HuH-7 (cell line): ENCODE measurements around the gene C12orf76.
"Not testable (repeated sequence)": the region's sequence is repeated elsewhere in the genome, so short reads cannot be mapped to it uniquely, and the experiment has no call there.

Source experiments
- DNase-seq: peaks from one replicate; pipeline ENCODE4 v3.0.0; 2011; ENCODE audit warnings: low spot score

Gene C12orf76, protein sequence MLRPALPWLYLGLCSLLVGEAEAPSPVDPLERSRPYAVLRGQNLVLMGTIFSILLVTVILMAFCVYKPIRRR

DNA sequence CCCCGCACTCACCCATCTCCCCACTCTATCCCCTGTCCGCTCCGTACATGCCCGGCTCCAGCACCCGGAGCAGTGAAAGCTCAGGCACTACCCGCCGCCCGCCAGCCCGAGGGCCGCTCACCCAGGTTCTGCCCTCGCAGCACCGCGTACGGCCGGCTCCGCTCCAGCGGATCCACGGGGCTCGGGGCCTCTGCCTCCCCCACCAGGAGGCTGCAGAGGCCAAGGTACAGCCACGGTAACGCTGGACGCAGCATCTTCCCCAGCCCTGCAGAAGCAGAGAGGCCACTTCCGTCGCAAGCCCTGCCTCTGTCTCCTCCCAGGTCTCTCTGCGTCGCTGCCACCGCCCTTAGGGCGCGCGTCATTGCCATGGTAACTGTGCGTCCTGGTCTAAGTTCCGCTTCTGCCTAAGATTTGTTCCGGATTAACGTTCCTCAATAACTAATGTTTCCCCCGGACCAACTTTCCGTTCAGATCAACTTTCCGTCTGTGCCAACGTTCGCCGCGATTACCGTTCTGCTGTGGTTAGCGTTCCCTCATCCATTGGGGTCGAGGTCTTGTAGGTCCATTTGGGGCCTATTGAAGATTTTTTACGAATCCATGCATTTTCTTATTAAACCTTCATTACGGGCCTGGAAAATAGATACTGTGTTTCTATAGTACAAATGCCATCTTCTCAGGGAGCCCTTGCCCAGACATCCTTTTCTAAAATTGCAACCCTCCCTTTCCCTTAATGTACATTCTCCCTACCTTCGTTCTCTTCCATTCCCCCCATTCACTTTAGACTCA, at the start of gene C12orf76:
Gene C12orf76 (minus strand): TSS at position 281 of the 786 bp plus-strand sequence. CDS start 27 bp downstream, at position 254.
- peak; percentile 89 for DNase-seq

DNA sequence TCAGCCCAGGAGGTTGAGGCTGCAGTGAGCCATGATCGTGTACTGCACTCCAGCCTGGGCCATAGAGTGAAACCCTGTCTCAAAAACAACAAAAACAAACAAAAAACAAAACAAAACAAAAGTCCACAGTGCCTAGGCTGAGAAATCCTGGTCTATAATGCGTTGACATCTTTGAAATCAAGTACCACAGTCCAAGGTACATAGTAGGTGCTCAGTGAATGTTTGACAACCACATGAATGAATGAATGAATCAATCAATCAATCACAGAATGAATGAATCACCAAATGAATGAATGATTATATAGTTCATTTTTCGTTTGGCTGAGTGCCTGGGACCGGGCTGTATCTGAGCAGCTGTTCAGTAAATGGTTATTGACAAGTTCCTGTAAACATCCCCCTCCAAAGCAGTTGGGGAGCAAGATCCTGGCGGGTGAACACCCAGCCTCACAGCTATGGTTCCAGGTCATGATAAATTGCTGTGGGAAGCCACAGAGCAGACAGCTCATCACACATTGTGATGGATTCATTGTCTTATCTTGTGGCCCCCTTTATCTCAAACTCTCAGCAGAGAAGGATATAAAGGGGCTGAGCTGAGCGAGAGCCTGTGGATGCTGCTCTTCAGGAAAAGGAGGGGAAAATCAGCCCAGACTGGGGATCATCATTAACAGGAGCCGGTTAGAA, 45.4 kb upstream of the C12orf76 start:
- no peak for DNase-seq

DNA sequence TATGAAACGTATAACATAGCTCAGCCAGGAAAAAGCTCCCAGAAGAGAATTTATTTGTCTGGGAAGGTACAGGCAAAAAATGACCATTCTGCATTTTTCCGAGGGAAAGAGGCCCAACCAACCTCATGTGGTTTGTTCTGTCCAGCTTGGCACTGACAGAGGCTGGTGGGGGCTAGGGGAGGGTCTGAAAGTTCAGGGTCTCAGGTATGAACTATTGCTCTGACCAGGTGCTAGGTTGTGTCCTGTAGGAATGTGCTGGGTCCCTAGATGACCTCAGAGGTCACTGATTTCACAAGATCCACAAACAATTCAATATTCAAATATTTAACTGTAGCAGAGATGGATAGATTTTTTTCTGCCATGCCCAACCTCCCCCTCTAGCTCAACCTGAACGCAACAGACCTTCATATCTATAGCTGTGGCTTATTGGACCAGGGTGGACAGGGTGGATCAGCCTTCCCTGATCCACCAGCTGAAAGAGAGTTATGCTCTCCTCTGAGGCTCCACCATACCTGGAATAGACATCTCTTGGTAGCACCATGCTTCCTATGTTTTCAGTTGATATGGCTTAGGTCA, 42.9 kb upstream of the C12orf76 start:
- DNase-seq, result peak; percentile 40

DNA sequence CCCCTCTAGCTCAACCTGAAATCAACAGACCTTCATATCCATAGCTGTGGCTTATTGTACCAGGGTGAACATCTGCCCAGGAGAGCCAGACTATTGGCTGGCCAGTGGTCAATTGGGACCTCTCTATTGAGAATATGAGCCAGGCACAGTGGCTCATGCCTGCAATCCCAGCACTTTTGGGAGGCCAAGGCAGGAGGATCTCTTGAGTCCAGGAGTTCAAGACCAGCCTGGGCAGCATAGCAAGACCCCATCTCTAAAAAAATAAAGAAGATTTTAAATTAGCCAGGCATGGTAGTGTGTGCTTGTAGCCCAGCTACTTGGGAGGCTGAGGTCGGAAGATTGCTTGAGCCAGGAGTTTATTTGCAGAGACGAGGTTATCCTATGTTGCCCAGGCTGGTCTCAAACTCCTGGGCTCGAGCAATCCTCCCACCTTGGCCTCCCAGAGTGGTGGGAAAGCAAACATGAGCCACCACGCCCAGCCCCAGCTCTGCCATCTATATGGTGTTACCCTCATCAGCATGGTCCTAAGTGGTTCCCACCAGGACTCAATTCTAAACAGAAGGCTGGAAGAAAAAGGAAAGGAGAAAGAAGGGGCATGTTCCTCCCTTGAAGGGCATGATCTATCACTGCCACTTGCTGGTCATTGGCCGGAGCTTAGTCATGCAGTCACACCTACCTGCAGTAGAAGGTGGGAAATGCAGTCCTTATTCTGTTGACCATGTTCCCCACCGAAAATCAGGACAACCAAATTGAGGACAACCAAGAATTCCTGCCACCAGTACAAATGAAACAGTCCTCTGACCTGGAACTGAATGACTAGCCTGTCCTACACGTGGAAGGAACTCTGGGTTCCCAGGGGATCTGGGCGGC, 42.2 kb upstream of the C12orf76 start:
- DNase-seq, result no peak

DNA sequence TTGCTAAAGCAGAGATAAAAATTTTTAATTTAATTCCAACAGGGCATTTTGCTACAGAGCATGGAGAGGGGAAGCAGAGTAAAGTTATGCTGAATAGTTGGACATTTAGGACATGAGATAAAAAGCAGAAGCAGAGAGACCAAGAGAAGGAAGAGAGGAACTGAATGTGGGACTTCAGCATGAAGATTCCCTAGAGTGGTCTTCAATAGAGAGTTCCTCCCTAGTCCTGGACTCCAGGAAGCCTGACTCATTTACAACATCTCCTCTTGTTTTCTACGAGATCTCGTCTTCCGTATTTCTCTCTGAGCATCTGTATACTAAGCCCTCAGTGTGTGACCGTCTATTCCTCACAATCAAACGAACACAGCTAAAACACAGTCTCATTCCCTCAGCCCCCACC, 40.6 kb upstream of the C12orf76 start:
- no peak for DNase-seq

DNA sequence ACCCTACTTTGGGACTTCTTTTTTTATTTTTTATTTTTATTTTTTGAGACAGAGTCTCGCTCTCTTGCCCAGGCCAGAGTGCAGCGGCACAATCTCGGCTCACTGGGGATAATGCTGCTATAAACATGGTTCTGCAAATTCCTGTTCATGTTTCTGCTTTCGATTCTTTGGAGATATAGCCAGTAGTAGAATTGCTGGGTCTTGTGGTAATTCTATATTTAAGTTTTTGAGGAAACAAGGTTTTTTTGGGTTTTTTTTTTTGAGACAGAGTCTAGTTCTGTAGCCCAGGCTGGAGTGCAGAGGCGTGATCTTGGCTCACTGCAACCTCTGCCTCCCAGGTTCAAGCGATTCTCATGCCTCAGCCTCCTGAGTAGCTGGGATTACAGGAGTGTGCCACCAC, 39.9 kb upstream of the C12orf76 start:
- not testable (repeated sequence) for DNase-seq

DNA sequence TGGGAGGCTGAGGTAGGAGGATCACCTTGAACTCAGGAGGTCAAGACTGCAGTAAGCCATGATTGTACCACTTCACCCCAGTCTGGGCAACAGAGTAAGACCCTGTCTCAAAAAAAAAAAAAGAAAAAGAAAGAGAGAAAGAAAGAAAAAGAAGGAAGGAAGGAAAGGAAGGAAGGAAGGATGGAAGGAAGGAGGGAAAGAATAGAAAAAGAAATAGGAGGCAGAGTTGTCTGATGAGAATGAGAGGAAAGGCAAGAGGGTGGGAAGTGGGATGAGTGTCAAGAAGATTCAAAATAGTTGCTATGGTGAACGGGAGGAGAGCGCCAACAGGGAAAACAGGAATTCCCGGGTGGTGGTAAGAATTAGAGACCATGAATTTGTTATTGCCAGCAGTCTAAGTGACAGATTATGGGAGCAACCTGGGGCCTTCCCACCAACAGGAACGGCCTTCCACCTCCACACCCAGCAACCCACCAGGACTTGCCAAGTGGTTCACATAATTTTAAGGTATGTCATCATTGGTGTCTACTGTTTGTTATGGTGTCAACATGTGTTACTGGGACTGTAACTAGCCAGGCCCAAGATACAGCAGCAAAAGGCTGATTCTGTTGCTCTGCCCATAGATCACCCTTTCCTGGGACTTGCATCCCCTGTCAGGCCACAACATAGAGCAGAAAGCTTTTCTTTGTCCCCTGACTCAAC, 36.1 kb upstream of the C12orf76 start:
- DNase-seq, result no peak

DNA sequence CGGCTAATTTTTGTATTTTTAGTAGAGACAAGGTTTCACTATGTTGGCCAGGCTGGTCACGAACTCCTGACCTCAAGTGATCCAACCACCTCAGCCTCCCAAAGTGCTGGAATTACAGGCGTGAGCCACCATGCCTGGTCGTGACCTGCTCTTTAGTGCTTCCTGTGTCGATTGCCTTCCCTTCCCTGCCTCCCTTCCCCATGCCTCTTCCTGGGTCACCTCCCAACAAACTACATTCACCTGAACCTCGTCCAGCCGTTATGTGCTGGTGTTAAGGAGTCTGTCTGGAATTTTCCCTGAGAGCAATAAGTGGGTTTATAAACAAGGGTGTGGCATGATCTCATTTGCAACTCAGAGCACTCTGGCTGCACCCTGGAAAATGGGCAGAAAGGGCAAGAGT, 32.1 kb upstream of the C12orf76 start:
- no peak for DNase-seq

DNA sequence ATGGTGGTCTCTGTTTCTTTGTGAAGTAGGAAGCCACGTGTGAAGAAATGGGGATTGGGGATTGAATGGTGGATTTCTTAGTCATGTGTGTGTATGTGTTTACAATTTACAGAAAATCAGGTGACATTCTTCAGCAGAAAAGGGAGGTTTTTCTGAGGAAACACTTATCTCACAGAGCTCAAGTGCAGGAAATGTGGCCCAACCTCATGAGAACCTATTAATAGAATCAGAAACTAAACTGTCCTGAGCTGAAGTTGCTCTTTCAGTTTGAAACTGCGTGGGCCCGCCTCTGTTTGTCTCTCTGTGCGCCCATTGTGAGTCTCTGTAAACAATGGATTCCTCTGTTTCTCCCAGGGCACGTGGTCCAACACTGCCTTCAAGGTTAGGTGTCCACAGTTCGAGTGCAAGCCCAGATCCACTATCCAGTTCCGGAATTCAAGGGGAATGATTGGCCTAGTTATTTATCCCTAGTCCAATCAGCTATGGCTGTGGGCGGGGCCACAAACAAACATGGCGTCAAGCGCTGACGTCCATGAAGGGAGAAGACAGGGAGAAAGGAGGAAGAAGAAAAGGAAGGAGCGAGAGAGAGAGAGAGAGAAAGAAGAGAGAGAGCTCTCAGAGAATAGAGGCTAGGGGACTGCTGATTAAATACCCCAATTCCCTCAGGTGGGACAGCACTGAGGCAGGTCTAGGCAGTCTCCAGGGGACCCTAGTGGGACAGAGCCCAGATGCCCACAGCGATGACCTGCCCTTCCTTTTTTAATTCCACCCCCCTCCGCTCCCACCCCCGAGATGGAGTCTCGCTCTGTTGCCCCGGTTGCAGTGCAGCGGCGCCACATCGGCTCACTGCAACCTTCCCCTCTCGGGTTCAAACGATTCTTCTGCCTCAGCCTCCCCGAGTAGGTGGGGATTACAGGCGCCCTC, 31.4 kb upstream of the C12orf76 start:
- no peak for DNase-seq

DNA sequence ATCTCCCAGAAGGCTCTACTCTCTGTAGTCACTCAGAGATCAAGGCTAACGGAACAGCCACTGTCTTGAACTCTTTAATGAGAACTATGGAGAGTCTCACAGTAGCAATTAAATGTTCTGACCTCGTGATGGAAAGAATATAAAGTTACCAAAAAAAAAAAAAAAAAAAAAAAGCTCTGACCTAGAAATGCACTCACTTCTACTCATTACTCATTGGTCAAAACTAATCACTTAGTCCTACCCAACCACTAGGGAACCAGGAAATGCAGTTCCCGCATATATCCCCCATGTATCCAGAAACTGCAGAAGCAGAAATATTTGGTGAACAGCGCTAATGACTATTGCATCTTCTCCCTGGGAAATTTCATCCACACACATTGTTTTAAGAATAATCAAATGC, 29.5 kb upstream of the C12orf76 start:
- DNase-seq, result no peak

DNA sequence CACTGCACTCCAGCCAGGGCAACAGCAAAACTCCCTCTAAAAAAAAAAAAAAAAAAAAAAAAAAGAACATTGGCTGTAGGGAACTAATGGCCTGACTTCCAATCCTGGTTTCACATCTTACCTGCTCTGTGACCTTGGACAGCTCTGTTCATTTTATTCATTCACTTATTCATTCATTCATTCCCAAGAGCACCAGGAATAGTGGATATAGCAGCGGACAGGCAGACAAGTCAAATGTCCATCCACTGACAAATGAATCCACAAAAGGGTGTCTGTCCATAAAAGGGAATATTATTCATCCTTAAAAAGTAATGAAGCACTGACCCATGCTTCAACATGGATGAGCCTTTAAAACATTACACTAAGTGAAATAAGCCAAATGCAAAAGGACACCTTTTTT, 27.6 kb upstream of the C12orf76 start:
- DNase-seq, result no peak

DNA sequence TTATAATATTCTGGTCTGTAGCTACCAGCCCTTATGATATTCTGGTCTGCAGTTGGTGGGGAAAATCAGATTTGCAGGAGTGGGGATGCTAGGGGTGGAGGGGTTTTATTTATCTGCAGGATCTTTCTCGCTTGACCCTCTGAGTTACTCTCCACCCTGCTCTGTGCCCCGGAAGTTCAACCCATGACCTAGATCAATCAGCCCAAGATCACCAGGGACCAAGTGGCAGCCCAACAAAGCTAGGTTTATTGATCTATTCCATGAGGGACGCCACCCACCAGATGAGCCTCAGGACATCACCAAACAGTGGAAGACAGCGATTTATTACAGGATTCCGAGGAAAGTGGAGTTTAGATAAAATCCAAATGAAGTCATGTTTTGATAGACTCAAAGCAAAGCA, 25.8 kb upstream of the C12orf76 start:
- no peak for DNase-seq

DNA sequence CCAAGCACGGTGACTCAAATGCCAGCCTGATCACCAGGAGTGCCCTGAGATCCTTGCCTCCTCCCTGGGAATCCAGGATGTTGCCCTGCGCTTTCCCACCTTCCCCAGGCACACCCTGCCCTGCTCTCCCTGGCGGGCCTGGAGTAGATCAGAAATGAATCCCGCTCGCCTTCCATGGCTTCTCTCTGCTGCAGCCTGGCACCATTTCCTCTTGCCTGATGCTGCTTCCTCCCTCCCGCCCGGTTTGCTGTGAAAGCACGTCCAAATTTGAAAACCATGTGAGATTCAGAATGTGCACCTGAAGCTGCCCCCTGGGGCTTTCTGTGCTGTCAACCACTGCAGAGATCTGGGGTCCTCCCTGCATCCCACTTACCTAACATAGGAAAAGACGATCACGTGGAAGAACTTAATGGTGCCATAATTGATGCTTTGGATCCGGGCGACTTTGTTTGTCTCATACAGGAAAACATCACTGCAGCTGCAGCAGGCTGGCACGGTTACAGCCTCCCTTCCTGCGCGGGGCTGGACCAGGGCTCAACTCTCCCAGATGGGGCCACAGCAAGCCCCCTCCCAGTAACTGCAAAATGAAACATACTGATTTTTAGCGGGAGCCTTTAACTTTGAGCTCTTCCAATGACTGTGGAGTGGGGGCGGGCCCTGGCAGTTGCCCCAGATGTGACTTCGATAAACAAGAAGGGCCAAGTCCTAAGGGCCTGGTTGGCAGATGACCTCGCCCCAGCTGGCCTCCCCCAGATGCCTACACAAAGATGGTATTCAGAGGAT, 24.9 kb upstream of the C12orf76 start:
- no peak for DNase-seq

DNA sequence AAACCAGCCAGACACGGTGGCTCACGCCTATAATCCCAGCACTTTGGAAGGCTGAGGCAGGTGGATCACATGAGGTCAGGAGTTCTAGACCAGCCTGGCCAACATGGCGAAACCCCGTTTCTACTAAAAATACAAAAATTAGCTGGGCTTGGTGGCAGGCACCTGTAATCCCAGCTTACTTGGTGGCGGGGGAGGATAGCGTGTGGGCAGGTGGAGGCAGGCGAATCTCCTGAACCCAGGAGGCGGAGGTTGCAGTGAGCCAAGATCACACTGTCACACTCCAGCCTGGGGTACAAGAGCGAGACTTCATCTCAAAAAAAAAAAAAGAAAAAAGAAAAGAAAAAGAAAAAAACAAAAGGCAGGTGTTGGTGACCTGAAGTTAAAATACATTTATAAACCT, 24.3 kb upstream of the C12orf76 start:
- not testable (repeated sequence) for DNase-seq

DNA sequence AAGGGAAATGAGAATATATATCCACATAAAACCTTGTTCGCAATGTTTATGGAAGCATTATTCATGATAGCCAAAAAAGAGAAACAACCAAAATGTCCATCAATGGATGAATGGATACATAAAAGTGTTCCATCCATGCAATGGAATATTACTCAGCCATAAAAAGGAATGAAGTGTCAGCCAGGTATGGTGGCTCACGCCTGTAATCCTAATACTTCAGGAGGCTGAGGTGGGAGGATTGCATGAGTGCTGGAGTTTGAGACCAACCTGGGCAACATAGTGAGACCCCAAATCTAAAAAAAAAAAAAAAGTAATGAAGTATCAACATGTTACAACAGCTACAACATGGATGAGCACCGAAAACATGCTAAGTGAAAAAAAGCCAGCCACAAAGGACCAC, 23.6 kb upstream of the C12orf76 start:
- no peak for DNase-seq

DNA sequence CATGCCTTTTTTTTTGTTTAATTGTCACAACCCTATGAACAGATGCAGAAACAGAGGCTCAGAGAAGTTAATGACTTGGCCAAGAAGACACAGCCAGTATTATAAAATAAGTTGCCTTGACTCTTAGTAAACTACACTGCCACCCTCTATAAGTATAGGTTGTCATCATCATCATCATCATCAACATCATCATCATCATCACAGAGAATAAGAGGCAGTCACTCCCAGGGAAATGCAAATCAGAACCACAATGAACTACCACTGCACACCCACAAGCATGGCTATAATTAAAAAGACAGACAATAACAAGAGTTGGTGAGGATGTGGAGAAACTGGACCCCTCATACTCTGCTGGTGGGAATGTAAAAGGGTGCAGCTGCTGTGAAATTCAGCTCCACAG, 23.2 kb upstream of the C12orf76 start:
- no peak for DNase-seq

DNA sequence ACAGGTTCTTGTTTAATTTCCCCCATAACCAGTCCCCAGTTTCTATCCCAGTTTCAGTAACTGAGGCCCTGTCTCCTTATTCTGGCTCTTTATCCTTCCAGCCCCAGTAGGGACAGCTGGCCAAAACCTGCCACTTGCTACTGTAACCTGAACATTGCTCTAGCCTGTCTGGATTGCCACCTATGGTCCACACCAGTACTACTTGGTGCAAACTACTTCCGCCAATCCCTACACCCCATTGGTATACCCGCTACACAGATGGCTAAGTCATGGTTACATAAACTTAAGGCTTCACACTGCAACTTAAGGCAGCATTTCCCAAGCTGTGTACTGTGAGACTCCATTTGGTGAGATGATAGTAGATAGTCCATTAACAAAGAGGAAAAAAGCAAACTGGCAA, 20.3 kb upstream of the C12orf76 start:
- DNase-seq, result no peak

DNA sequence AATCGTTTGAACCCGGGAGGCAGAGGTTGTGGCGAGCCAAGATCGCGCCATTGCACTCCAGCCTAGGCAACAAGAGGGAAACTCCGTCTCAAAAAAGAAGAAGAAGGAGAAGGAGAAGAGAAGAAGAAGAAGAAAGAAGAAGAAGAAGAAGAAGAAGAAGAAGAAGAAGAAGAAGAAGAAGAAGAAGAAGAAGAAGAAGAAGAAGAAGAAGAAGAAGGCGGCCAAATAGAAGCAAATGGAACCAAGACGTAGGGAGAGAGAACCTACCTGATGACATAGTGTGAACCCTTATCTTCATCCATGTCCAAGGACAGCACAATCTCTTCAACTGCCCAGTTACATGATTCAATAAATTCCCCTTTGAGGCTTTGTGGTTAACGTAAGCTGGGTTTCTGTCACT, 19.8 kb upstream of the C12orf76 start:
- not testable (repeated sequence) for DNase-seq

DNA sequence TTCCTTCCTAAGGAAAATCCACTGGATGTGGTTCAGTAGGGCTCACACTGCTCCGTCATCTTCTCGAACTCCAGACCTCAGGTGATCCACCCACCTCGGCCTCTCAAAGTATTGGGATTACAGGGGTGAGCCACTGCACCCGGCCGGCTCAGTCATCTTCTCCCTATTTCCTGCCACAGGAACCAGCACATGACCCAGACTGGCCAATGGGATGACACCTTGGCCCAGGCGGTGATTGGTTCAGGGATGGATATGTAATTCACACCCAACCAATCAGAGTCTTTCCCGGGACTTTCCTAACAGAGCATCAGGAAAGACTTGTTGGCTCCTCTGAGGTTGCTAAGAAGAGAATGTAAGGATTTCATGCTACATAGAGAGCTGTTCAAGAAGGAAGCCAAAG, 19.2 kb upstream of the C12orf76 start:
- DNase-seq, result no peak

DNA sequence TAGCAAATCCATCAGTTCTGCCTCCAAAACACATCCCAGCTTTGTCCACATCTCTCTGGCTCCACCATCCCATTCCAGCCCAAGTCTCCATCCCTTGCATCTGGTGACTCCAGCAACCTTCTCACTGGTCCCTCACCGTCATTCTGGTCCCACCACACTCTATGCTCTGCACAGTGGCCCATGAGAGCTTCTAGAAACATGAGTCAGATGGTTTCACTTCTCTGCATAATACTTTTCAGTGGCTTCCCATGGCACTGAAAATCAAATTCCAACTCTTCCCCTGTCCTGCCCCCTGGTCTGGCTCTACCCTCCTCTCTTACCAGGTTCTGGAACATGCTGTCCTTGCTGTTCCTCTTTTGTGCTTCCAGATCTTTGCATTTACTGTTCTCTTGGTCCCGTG, 17.2 kb upstream of the C12orf76 start:
- DNase-seq, result no peak
